Stimulated activated naive B cell treated with anti-CD40 and anti-IgM and Interleukin-4, amounts not matched to agents 10 μg/mL and 1 μg/mL and 100 μg/mL, for 72 hours (primary cell): Measurements from ENCODE around the gene HAVCR1.

Experiments used
- ATAC-seq, 2 donors: fragments of 150-1000 bp; cut with Tn5 transposase; replicated peaks; 2 replicates each; pipeline ENCODE4 v1.10.0; 2021; ENCODE audit warnings: moderate library complexity in 1 of 2
- DNase-seq: peaks from one replicate; pipeline ENCODE4 v3.0.0; 2021
- H3K27ac Mint-ChIP-seq: one replicate; pipeline ENCODE4 v1.8.0; 2022; ENCODE audit warnings: mild to moderate bottlenecking, mixed read lengths
- H3K27me3 Mint-ChIP-seq, 2 donors: one replicate each; pipeline ENCODE4 v1.8.0; 2022; ENCODE audit warnings: mixed read lengths in 2 of 2
- H3K36me3 Mint-ChIP-seq, 2 donors: one replicate each; pipeline ENCODE4 v1.8.0; 2022; ENCODE audit warnings: mixed read lengths in 2 of 2, mild to moderate bottlenecking in 1 of 2
- H3K4me1 Mint-ChIP-seq, 2 donors: one replicate each; pipeline ENCODE4 v1.8.0; 2022; ENCODE audit warnings: mixed read lengths in 2 of 2, mild to moderate bottlenecking in 1 of 2
- H3K4me3 Mint-ChIP-seq, 2 donors: one replicate each; pipeline ENCODE4 v1.8.0; 2022; ENCODE audit warnings: mild to moderate bottlenecking in 2 of 2, mixed read lengths in 2 of 2, moderate library complexity in 1 of 2
- H3K9me3 Mint-ChIP-seq, 2 donors: one replicate each; pipeline ENCODE4 v1.8.0; 2022; ENCODE audit warnings: mixed read lengths in 2 of 2, mild to moderate bottlenecking in 1 of 2

HAVCR1 gene

GRCh38 chr5:157004893-157005551 is 53.9 kb downstream of the HAVCR1 start:
- no peaks in the 10 kb centered on the region for H3K4me1 Mint-ChIP-seq
- H3K27ac Mint-ChIP-seq: no peak overlapping the region
- ATAC-seq: no peak
- H3K27me3 Mint-ChIP-seq: peaks cover 15 to 23% of the 10 kb centered on the region in 2 donors
- peaks cover 3 to 17% of the 10 kb centered on the region in 2 donors for H3K9me3 Mint-ChIP-seq
- no peak for DNase-seq
- no peaks in the 10 kb centered on the region for H3K36me3 Mint-ChIP-seq
- no peak overlapping the region for H3K4me3 Mint-ChIP-seq

- DNase-seq: no peak
- no peak for ATAC-seq
- no peaks in the 10 kb centered on the region for H3K4me1 Mint-ChIP-seq
- H3K27ac Mint-ChIP-seq: no peak overlapping the region
- no peak overlapping the region for H3K4me3 Mint-ChIP-seq
- peaks cover 8 to 29% of the 10 kb centered on the region in 2 donors for H3K27me3 Mint-ChIP-seq
- H3K9me3 Mint-ChIP-seq: no peaks in the 10 kb centered on the region
- H3K36me3 Mint-ChIP-seq: no peaks in the 10 kb centered on the region
Measured at GRCh38 chr5:156991714-156992113, 67.2 kb downstream of the HAVCR1 start.

GRCh38 chr5:156984064-156984463 is 74.9 kb downstream of the HAVCR1 start:
- no peak for ATAC-seq

GRCh38 chr5:156981481-156981880 is 77.4 kb downstream of the HAVCR1 start:
- H3K4me3 Mint-ChIP-seq: no peak overlapping the region
- H3K9me3 Mint-ChIP-seq: no peaks in the 10 kb centered on the region
- no peaks in the 10 kb centered on the region for H3K36me3 Mint-ChIP-seq
- peaks cover 18 to 19% of the 10 kb centered on the region in 2 donors for H3K27me3 Mint-ChIP-seq
- ATAC-seq: no peak
- no peak for DNase-seq
- H3K27ac Mint-ChIP-seq: no peak overlapping the region
- H3K4me1 Mint-ChIP-seq: no peaks in the 10 kb centered on the region

More at GRCh38 chr5:156984064-156984463, 74.9 kb downstream of the HAVCR1 start:
- Mint-ChIP-seq H3K36me3 (no peaks in the 10 kb centered on the region), H3K4me3 (no peak overlapping the region), H3K9me3 (no peaks in the 10 kb centered on the region), H3K27me3 (peaks cover 10 to 29% of the 10 kb centered on the region in 2 donors), H3K27ac (no peak overlapping the region), H3K4me1 (no peaks in the 10 kb centered on the region)
- DNase-seq: no peak
